HepG2 (cell line): Measurements from ENCODE around the gene NOTCH4. TPM values are rescaled to one million over a fixed set of nuclear protein-coding genes. Genes with fewer than 3 reads are reported as not detected.

Experiments used
- AHR ChIP-seq: IDR thresholded peaks from 2 replicates; pipeline ENCODE4 v1.6.1; 2018; ENCODE audit warnings: missing genetic modification reagents, missing compliant biosample characterization
- ARHGAP35 ChIP-seq: sonication (generic); formaldehyde crosslinking; IDR thresholded peaks from 2 replicates; pipeline ENCODE4 v1.9.0; 2022; ENCODE audit warnings: mild to moderate bottlenecking, inconsistent platforms, moderate library complexity, missing genetic modification reagents, borderline replicate concordance
- CBX2 ChIP-seq, 2 experiments: fragments of 200-600 bp in 1 of 2; sonication (generic); formaldehyde crosslinking in 1 of 2; IDR thresholded peaks; 2 replicates each; pipeline versions ENCODE4 v1.7.0 to v1.8.1; 2018 to 2022; ENCODE audit warnings: low read depth in 2 of 2, low read length in 1 of 2, mild to moderate bottlenecking in 1 of 2, missing genetic modification reagents in 1 of 2
- FOXP1 ChIP-seq, 2 experiments: fragments of 450-650 bp in 1 of 2; IDR thresholded peaks; 2 replicates each; pipeline ENCODE4 v1.6.1; 2017 to 2018; ENCODE audit warnings: antibody characterized with exemption in 1 of 2
- HDAC6 ChIP-seq: fragments of 200-600 bp; sonication (generic); IDR thresholded peaks from 2 replicates; pipeline ENCODE4 v1.7.0; 2017; ENCODE audit warnings: mild to moderate bottlenecking, antibody characterized with exemption, low read length, low read depth
- MATR3 ChIP-seq: sonication (generic); formaldehyde crosslinking; IDR thresholded peaks from 2 replicates; pipeline ENCODE4 v1.4.0; 2020; ENCODE audit warnings: missing genetic modification reagents
- NAIF1 ChIP-seq: sonication (generic); formaldehyde crosslinking; IDR thresholded peaks from 2 replicates; pipeline ENCODE4 v1.5.0; 2020; ENCODE audit warnings: mild to moderate bottlenecking, missing genetic modification reagents, borderline replicate concordance
- NCOR1 ChIP-seq: fragments of 200-600 bp; sonication (generic); IDR thresholded peaks from 2 replicates; pipeline ENCODE4 v1.7.0; 2017; ENCODE audit warnings: antibody characterized with exemption, low read length, borderline replicate concordance
- PAX8 ChIP-seq: sonication (generic); formaldehyde crosslinking; IDR thresholded peaks from 2 replicates; pipeline ENCODE4 v1.8.0; 2022; ENCODE audit warnings: mild to moderate bottlenecking, missing genetic modification reagents, borderline replicate concordance
- ZFP37 ChIP-seq: sonication (generic); formaldehyde crosslinking; IDR thresholded peaks from 2 replicates; pipeline ENCODE4 v1.4.0; 2020; ENCODE audit warnings: missing genetic modification reagents, borderline replicate concordance
- ZNF274 ChIP-seq: sonication (generic); formaldehyde crosslinking; IDR thresholded peaks from 2 replicates; pipeline ENCODE4 v1.5.1; 2020; ENCODE audit warnings: mild to moderate bottlenecking, missing genetic modification reagents
- ZNF776 ChIP-seq: sonication (generic); formaldehyde crosslinking; IDR thresholded peaks from 2 replicates; pipeline ENCODE4 v1.4.0; 2020; ENCODE audit warnings: mild to moderate bottlenecking, missing genetic modification reagents
- ZSCAN31 ChIP-seq: sonication (generic); formaldehyde crosslinking; IDR thresholded peaks from 2 replicates; pipeline ENCODE4 v1.5.0; 2020; ENCODE audit warnings: low read depth, mild to moderate bottlenecking, missing genetic modification reagents
- polyA plus RNA-seq, 8 experiments: library from polyadenylated mRNA; depleted of rRNA in 3 of 8; stranded (reverse) in 7 of 8; unstranded in 1 of 8; fragments of >200 nt; fragmentation: Illumina TruSeq in 4 of 8; extraction: Trizol in 4 of 8; gene quantifications; 2 replicates each; pipeline versions ENCODE4 v1.2.1 to v1.2.3, GENCODE V29; 2011 to 2016; ENCODE audit warnings: low read depth in 4 of 8, missing spikeins in 1 of 8, mixed read lengths in 1 of 8; ENCODE audit not compliant: insufficient read depth in 1 of 8
- total RNA-seq, 5 experiments: library from RNA; depleted of rRNA; stranded (reverse); fragments of >200 nt; fragmentation: Illumina TruSeq; extraction: Trizol; gene quantifications; 2 replicates each; pipeline ENCODE4 v1.2.3, GENCODE V29; 2016; ENCODE audit warnings: low read depth in 1 of 5
- TF ChIP-seq, protein P1 (sequence below): sonication (generic); formaldehyde crosslinking; IDR thresholded peaks from 2 replicates; pipeline ENCODE4 v1.4.0; 2020; ENCODE audit warnings: missing genetic modification reagents, borderline replicate concordance
- TF ChIP-seq, protein P2 (sequence below): sonication (generic); formaldehyde crosslinking; IDR thresholded peaks from 2 replicates; pipeline ENCODE4 v1.4.0; 2020; ENCODE audit warnings: missing genetic modification reagents
- TF ChIP-seq, protein P3 (sequence below): sonication (generic); formaldehyde crosslinking; conservative IDR thresholded peaks from 2 replicates; pipeline ENCODE4 v1.8.0; 2022; ENCODE audit warnings: missing genetic modification reagents
- TF ChIP-seq, protein P4 (sequence below): sonication (generic); formaldehyde crosslinking; IDR thresholded peaks from 2 replicates; pipeline ENCODE4 v1.4.0; 2020; ENCODE audit warnings: missing genetic modification reagents, borderline replicate concordance

Gene NOTCH4
- total and polyA plus RNA-seq, 2 of the 13 experiments (the other 11 are each of a cell fraction or from before 2014, with no cell fraction given): 0.51 to 0.83 TPM

DNA sequence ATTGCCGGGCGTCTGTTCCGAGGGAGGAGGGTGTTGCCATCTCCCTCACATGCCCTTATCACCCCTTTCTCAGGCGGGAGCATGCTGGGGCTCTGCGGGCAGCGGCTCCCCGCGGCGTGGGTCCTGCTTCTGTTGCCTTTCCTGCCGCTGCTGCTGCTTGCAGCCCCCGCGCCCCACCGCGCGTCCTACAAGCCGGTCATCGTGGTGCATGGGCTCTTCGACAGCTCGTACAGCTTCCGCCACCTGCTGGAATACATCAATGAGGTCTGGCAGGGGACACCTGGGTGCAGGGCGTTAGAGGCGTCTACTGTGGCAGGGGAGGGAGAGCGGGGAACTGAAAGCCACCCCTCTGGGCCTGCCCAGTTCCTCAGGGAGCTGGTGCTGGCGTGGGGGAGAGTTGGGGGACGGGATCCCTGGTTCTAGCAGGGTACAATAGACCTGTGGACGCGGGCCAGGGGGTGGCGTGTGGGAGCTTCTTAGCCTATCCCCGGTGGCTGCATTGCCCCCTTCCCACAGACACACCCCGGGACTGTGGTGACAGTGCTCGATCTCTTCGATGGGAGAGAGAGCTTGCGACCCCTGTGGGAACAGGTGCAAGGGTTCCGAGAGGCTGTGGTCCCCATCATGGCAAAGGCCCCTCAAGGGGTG, 69.2 kb downstream of the NOTCH4 start (continued):
- TF ChIP-seq, protein P1, sequence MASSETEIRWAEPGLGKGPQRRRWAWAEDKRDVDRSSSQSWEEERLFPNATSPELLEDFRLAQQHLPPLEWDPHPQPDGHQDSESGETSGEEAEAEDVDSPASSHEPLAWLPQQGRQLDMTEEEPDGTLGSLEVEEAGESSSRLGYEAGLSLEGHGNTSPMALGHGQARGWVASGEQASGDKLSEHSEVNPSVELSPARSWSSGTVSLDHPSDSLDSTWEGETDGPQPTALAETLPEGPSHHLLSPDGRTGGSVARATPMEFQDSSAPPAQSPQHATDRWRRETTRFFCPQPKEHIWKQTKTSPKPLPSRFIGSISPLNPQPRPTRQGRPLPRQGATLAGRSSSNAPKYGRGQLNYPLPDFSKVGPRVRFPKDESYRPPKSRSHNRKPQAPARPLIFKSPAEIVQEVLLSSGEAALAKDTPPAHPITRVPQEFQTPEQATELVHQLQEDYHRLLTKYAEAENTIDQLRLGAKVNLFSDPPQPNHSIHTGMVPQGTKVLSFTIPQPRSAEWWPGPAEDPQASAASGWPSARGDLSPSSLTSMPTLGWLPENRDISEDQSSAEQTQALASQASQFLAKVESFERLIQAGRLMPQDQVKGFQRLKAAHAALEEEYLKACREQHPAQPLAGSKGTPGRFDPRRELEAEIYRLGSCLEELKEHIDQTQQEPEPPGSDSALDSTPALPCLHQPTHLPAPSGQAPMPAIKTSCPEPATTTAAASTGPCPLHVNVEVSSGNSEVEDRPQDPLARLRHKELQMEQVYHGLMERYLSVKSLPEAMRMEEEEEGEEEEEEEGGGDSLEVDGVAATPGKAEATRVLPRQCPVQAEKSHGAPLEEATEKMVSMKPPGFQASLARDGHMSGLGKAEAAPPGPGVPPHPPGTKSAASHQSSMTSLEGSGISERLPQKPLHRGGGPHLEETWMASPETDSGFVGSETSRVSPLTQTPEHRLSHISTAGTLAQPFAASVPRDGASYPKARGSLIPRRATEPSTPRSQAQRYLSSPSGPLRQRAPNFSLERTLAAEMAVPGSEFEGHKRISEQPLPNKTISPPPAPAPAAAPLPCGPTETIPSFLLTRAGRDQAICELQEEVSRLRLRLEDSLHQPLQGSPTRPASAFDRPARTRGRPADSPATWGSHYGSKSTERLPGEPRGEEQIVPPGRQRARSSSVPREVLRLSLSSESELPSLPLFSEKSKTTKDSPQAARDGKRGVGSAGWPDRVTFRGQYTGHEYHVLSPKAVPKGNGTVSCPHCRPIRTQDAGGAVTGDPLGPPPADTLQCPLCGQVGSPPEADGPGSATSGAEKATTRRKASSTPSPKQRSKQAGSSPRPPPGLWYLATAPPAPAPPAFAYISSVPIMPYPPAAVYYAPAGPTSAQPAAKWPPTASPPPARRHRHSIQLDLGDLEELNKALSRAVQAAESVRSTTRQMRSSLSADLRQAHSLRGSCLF (CRISPR knock-in tag): no peak
- TF ChIP-seq PAX8 (CRISPR knock-in tag) (0 out of 2 replicates have a peak, but pooled peaks have one; percentile 52), AHR (CRISPR knock-in tag) (no peak), MATR3 (no peak), HDAC6 (no peak), ARHGAP35 (0 out of 2 replicates have a peak, but pooled peaks have one; percentile 36), CBX2 (IDR thresholded peaks at IDR 0.05; ENCODE audit: low read depth, low read length) (no peak), CBX2 (CRISPR knock-in tag; IDR thresholded peaks at IDR 0.05; ENCODE audit: low read depth) (no peak), ZSCAN31 (CRISPR knock-in tag) (peak; percentile 47; the same call in 1 of the 2 replicates), ZNF776 (CRISPR knock-in tag) (no peak), ZNF274 (peak; percentile 61; the same call in 1 of the 2 replicates), FOXP1 (IDR thresholded peaks at IDR 0.05) (no peak), FOXP1 (CRISPR knock-in tag; IDR thresholded peaks at IDR 0.05) (no peak), NCOR1 (no peak), ZFP37 (CRISPR knock-in tag) (no peak), NAIF1 (CRISPR knock-in tag) (peak; percentile 2; the same call in 1 of the 2 replicates)
- TF ChIP-seq, protein P2, sequence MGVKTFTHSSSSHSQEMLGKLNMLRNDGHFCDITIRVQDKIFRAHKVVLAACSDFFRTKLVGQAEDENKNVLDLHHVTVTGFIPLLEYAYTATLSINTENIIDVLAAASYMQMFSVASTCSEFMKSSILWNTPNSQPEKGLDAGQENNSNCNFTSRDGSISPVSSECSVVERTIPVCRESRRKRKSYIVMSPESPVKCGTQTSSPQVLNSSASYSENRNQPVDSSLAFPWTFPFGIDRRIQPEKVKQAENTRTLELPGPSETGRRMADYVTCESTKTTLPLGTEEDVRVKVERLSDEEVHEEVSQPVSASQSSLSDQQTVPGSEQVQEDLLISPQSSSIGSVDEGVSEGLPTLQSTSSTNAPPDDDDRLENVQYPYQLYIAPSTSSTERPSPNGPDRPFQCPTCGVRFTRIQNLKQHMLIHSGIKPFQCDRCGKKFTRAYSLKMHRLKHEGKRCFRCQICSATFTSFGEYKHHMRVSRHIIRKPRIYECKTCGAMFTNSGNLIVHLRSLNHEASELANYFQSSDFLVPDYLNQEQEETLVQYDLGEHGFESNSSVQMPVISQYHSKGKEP: no peak; the same call in 1 of the 2 replicates
- TF ChIP-seq, protein P3, sequence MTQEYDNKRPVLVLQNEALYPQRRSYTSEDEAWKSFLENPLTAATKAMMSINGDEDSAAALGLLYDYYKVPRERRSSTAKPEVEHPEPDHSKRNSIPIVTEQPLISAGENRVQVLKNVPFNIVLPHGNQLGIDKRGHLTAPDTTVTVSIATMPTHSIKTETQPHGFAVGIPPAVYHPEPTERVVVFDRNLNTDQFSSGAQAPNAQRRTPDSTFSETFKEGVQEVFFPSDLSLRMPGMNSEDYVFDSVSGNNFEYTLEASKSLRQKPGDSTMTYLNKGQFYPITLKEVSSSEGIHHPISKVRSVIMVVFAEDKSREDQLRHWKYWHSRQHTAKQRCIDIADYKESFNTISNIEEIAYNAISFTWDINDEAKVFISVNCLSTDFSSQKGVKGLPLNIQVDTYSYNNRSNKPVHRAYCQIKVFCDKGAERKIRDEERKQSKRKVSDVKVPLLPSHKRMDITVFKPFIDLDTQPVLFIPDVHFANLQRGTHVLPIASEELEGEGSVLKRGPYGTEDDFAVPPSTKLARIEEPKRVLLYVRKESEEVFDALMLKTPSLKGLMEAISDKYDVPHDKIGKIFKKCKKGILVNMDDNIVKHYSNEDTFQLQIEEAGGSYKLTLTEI (CRISPR knock-in tag): no peak
- TF ChIP-seq, protein P4, sequence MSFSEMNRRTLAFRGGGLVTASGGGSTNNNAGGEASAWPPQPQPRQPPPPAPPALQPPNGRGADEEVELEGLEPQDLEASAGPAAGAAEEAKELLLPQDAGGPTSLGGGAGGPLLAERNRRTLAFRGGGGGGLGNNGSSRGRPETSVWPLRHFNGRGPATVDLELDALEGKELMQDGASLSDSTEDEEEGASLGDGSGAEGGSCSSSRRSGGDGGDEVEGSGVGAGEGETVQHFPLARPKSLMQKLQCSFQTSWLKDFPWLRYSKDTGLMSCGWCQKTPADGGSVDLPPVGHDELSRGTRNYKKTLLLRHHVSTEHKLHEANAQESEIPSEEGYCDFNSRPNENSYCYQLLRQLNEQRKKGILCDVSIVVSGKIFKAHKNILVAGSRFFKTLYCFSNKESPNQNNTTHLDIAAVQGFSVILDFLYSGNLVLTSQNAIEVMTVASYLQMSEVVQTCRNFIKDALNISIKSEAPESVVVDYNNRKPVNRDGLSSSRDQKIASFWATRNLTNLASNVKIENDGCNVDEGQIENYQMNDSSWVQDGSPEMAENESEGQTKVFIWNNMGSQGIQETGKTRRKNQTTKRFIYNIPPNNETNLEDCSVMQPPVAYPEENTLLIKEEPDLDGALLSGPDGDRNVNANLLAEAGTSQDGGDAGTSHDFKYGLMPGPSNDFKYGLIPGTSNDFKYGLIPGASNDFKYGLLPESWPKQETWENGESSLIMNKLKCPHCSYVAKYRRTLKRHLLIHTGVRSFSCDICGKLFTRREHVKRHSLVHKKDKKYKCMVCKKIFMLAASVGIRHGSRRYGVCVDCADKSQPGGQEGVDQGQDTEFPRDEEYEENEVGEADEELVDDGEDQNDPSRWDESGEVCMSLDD (CRISPR knock-in tag): no peak
